Measurements from ENCODE around the gene SCRT2.

GRCh38 chr20:709423-709822 is 33.8 kb upstream of the SCRT2 start:
- TF ChIP-seq CTCF (IDR thresholded peaks at IDR 0.05) (no peak), ZFX (IDR thresholded peaks at IDR 0.05; ENCODE audit: borderline replicate concordance) (no peak)

Data from 22Rv1 (cell line).